Fibroblast of skin of scalp (primary cell): ENCODE measurements around the gene RS1.

Experiments used
- DNase-seq: peaks from one replicate; pipeline ENCODE4 v3.0.0-alpha.2; 2013

RS1 gene

GRCh38 chrX:18668071-18668835, 3.7 kb downstream of the RS1 start:
- DNase-seq: peak; percentile 35

GRCh38 chrX:18666614-18667013, 5.3 kb downstream of the RS1 start:
- no peak for DNase-seq

GRCh38 chrX:18664947-18665346, 7.0 kb downstream of the RS1 start:
- no peak for DNase-seq

- no peak for DNase-seq
Measured at GRCh38 chrX:18661273-18661672, 10.6 kb downstream of the RS1 start.

GRCh38 chrX:18654875-18655836, 16.8 kb downstream of the RS1 start:
- peak; percentile 27 for DNase-seq

- no peak for DNase-seq
Measured at GRCh38 chrX:18652636-18653035, 19.3 kb downstream of the RS1 start.

GRCh38 chrX:18650662-18651061, 21.2 kb downstream of the RS1 start:
- DNase-seq: no peak

GRCh38 chrX:18649498-18649951, 22.4 kb downstream of the RS1 start:
- DNase-seq: peak; percentile 0

GRCh38 chrX:18647621-18648020, 24.3 kb downstream of the RS1 start:
- DNase-seq: no peak

GRCh38 chrX:18643853-18644252, 28.1 kb downstream of the RS1 start:
- no peak for DNase-seq

- DNase-seq: no peak
Measured at GRCh38 chrX:18643243-18643642, 28.7 kb downstream of the RS1 start.

GRCh38 chrX:18640686-18641085, 31.2 kb downstream of the RS1 start:
- no peak for DNase-seq

GRCh38 chrX:18639280-18639679, 32.6 kb downstream of the RS1 start:
- no peak for DNase-seq

GRCh38 chrX:18638398-18638797, 33.5 kb downstream of the RS1 start:
- DNase-seq: no peak

- DNase-seq: no peak
Measured at GRCh38 chrX:18630934-18631333, 41.0 kb downstream of the RS1 start.

- DNase-seq: no peak
Measured at GRCh38 chrX:18624599-18624998, 47.3 kb downstream of the RS1 start.

GRCh38 chrX:18620349-18620748, 51.6 kb downstream of the RS1 start:
- no peak for DNase-seq

- DNase-seq: no peak
Measured at GRCh38 chrX:18619288-18619687, 52.6 kb downstream of the RS1 start.

- DNase-seq: peak; percentile 73
Measured at GRCh38 chrX:18617407-18617750, 54.5 kb downstream of the RS1 start.

- no peak for DNase-seq
Measured at GRCh38 chrX:18616688-18617406, 55.1 kb downstream of the RS1 start.

- DNase-seq: no peak
Measured at GRCh38 chrX:18613930-18614639, 57.8 kb downstream of the RS1 start.

GRCh38 chrX:18607966-18608365, 63.9 kb downstream of the RS1 start:
- DNase-seq: no peak
